SH-SY5Y (cell line): ENCODE measurements around the gene POLR2F.

Experiments used
- GATA2 ChIP-seq: IDR thresholded peaks from 2 replicates; pipeline ENCODE4 v1.6.1; 2011; ENCODE audit warnings: mild to moderate bottlenecking, low read depth, low read length
- GATA3 ChIP-seq: IDR thresholded peaks from 2 replicates; pipeline ENCODE4 v1.6.1; 2011; ENCODE audit warnings: low read depth, mild to moderate bottlenecking, low read length, moderate library complexity

- TF ChIP-seq GATA2 (no peak), GATA3 (no peak)
Measured at GRCh38 chr22:37930952-37931440, 22.5 kb upstream of the POLR2F start.
